Gastrocnemius medialis (tissue), 4 donors: ENCODE measurements around the gene WFDC12.

Source experiments
- POLR2A ChIP-seq, 2 donors: fragments of 450-650 bp; IDR thresholded peaks; one replicate each; pipeline ENCODE4 v1.6.1; 2017; ENCODE audit warnings: antibody characterized with exemption in 2 of 2, mild to moderate bottlenecking in 2 of 2, moderate library complexity in 2 of 2
- TF ChIP-seq, protein P1 (sequence below), 5 experiments: fragments of 450-650 bp in 3 of 5; fragments of 200-600 bp in 2 of 5; sonication (generic) in 2 of 5; IDR thresholded peaks in 4 of 5; conservative IDR thresholded peaks in 1 of 5; 1 replicate in 4 of 5; 2 replicates in 1 of 5; pipeline ENCODE4 v1.5.1; 2016 to 2019; ENCODE audit warnings: antibody characterized with exemption in 5 of 5, mild to moderate bottlenecking in 3 of 5, moderate library complexity in 3 of 5

DNA sequence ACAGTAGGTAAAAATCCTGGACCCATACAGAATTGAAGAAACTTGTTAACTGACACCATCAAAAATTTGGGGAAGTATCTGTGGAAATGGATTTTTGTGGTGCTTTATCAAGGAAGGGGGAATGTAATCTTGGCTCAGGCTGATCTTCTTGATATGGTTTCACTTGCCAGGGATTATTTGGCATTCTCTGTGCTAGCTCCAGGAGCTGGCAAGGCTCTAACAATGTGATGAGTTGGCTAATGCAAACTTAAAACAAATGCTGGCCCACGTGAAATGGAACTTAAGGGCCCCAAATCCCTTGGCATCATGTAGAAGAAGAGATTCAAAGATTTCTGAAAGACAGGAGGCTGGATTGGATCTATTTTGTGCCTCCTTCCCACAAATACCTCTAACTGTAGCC lies 36.5 kb downstream of the WFDC12 start:
- TF ChIP-seq POLR2A (IDR thresholded peaks at IDR 0.05), result no peak
- TF ChIP-seq, protein P1, sequence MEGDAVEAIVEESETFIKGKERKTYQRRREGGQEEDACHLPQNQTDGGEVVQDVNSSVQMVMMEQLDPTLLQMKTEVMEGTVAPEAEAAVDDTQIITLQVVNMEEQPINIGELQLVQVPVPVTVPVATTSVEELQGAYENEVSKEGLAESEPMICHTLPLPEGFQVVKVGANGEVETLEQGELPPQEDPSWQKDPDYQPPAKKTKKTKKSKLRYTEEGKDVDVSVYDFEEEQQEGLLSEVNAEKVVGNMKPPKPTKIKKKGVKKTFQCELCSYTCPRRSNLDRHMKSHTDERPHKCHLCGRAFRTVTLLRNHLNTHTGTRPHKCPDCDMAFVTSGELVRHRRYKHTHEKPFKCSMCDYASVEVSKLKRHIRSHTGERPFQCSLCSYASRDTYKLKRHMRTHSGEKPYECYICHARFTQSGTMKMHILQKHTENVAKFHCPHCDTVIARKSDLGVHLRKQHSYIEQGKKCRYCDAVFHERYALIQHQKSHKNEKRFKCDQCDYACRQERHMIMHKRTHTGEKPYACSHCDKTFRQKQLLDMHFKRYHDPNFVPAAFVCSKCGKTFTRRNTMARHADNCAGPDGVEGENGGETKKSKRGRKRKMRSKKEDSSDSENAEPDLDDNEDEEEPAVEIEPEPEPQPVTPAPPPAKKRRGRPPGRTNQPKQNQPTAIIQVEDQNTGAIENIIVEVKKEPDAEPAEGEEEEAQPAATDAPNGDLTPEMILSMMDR (IDR thresholded peaks at IDR 0.05 in 4 of 5, conservative IDR thresholded peaks at IDR 0.05 in 1 of 5), result no peak
